GM12865 (cell line): Measurements from ENCODE around the gene USP25.

Experiments used
- DNase-seq: peaks from one replicate; pipeline ENCODE4 v3.0.0; 2010; ENCODE audit warnings: low read depth
- H3K4me3 ChIP-seq: 2 replicates; pipeline ENCODE4 v1.5.1; 2011; ENCODE audit warnings: mild to moderate bottlenecking, low read depth, low read length, control low read depth
- TF ChIP-seq, protein P1 (sequence below): IDR thresholded peaks from 2 replicates; pipeline ENCODE4 v1.5.1; 2011; ENCODE audit warnings: low read length, control low read depth, low read depth, inconsistent platforms; ENCODE audit not compliant: insufficient read depth; ENCODE audit errors: missing control alignments

Gene USP25

DNA sequence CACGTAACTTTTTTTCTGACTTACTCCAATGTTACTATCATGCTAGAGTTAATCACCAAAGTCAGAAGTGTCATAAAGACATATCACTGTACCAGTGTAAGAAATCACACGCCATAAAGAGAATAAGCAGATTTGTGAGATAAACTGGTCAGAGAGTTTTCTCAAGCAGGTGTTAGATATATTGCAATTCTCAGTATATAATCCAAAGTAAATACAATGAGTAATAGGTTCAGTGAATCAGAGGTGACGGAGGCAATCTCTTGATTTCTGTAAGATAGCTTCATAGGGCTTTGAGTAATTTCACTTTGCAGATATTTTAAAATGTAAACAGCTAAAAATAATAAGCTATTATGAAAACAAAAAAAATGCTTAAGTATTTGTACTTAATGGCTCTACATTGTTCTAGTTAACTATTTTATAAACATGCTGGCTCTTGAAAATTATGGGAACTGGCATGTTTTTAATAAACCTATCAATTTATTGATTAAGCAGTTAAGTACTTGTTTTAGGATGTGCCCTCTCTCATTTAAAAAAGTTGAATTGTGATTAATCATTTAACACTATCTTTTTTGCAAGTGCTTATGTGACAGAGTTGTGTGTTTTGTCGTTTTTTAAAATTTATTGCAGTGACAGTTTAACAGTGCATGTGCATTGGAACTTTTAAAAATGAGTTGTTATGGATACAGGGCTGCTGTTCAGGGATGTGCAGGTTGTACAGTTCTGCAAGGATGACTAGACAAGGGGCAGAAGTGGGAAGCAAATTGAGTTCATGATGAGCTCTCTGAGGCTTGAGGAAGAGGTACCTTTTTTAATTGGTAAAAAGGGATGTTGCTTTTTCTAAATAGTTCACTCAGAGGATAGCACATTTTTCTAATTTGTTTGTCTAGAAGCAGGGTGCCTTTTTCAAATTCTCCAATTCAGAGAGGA, 119.1 kb downstream of the USP25 start:
- no peak for DNase-seq
- TF ChIP-seq, protein P1, sequence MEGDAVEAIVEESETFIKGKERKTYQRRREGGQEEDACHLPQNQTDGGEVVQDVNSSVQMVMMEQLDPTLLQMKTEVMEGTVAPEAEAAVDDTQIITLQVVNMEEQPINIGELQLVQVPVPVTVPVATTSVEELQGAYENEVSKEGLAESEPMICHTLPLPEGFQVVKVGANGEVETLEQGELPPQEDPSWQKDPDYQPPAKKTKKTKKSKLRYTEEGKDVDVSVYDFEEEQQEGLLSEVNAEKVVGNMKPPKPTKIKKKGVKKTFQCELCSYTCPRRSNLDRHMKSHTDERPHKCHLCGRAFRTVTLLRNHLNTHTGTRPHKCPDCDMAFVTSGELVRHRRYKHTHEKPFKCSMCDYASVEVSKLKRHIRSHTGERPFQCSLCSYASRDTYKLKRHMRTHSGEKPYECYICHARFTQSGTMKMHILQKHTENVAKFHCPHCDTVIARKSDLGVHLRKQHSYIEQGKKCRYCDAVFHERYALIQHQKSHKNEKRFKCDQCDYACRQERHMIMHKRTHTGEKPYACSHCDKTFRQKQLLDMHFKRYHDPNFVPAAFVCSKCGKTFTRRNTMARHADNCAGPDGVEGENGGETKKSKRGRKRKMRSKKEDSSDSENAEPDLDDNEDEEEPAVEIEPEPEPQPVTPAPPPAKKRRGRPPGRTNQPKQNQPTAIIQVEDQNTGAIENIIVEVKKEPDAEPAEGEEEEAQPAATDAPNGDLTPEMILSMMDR: no peak
- H3K4me3 ChIP-seq: no peak overlapping the region

DNA sequence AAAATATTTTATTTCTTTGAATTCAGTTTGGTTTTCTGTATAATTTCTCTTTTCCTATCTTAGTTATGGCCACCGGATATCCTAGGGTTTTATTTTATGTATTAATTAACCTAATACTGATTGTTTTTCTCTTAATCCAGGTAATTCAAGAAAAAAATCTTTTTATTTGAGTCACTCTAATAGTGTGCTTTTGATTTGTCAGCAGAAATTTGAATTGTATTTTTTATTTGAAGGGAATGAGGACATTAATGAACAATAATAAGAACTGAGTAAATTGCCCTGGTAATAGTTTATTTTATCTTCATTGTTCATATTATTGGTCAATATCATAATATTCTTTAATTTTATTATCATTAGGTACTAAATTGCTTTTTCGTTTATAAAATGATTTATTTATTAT, 120.1 kb downstream of the USP25 start:
- H3K4me3 ChIP-seq: no peak overlapping the region
- TF ChIP-seq, protein P1: no peak
- no peak for DNase-seq

DNA sequence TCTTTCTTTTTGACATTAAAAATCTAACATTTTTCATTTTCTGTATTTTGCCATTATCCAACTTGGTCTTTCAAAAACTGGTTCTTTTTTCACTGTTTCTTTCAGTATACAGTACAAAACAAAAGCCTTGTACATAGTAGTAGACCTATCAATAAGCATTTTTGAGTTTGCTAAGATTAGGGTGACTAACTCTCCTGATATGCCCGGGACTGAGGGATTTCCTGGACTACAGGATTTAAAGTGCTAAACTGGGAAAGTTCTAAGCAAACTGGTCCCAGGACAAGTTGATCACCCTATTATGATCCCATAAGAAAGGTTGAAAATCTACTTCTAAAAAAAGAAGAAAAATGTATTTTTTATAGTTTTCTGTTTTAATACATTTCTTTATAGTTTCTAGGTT, 120.9 kb downstream of the USP25 start:
- TF ChIP-seq, protein P1: no peak
- no peak for DNase-seq
- no peak overlapping the region for H3K4me3 ChIP-seq

DNA sequence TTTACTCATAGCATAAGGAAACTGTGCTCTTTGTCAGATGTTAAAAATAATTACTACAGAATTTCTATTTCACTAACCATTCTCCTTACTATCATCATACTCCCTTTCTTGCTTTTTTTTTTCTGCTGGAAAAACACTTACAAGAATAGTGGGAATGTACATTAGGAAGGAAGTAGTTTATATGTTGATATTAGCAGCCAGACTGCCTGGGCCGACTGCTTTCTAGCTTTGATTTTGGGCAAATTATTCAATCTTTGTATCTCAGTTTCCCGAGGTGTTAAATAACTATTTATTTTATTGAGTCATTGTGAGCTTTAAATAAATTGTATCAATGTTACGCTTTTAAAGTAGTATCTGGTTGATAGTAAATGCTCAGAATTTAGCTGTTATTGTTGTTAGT, 122.4 kb downstream of the USP25 start:
- DNase-seq: no peak
- H3K4me3 ChIP-seq: no peak overlapping the region
- TF ChIP-seq, protein P1: no peak

DNA sequence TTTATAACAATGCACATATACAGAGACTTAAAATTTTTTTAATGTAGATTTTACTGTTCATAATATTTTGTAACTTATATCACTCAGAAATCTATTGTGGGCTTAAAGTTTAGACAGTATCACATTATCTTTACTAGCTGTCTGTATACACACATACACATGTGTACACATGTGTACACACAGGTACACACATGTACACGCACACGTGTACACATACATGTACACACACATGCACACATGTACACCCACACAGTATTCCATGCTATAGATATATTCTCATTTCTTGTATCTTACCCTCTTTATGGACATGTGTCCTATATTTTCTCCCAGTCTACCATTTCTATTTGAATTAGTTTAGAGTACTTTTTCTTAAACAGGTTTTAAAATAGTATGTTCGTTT, 123.3 kb downstream of the USP25 start:
- TF ChIP-seq, protein P1: no peak
- H3K4me3 ChIP-seq: no peak overlapping the region
- DNase-seq: no peak

DNA sequence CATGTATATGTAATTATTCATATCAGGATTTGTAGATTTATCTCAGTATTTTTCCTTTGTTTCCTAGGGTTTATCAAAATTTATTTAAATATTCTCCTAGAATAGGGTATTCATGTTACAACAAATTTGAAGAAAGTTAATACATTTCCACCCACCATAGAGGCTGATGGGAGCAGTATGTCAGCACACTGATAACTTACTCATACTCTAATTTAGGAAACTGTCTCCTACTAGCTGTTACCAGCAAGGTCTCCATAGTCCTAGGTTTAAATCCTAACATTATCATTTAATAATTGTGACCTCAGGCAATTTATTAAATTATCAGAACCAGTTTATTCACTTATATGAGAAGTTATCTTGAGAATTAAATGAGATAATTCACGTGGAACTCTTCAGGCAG, 127.0 kb downstream of the USP25 start:
- no peak overlapping the region for H3K4me3 ChIP-seq
- TF ChIP-seq, protein P1: no peak
- no peak for DNase-seq
